Omental fat pad (tissue), 4 donors: Measurements from ENCODE around the gene KRT76. TPM values are rescaled to one million over a fixed set of nuclear protein-coding genes. Genes with fewer than 3 reads are reported as not detected.

ENCODE experiments used
- ATAC-seq: fragments of 150-250 bp; one replicate; pipeline ENCODE4 v1.9.1; 2016; ENCODE audit warnings: mild to moderate bottlenecking, moderate library complexity; ENCODE audit not compliant: low FRiP score
- DNase-seq: peaks from one replicate; pipeline ENCODE4 v3.0.0-alpha.2; 2019; ENCODE audit warnings: low spot score
- total RNA-seq, 4 donors: library from RNA; depleted of rRNA; stranded (reverse); fragments of >200 nt; gene quantifications; one replicate each; pipeline ENCODE4 v1.1.0, GENCODE V29; 2016
- TF ChIP-seq, protein P1 (sequence below), 3 donors: fragments of 450-650 bp; IDR thresholded peaks; one replicate each; pipeline ENCODE4 v1.5.1; 2016 to 2017; ENCODE audit warnings: antibody characterized with exemption in 3 of 3, mild to moderate bottlenecking in 3 of 3, moderate library complexity in 2 of 3

The KRT76 gene
- total RNA-seq, 4 donors from 2014 or later = not detected

DNA sequence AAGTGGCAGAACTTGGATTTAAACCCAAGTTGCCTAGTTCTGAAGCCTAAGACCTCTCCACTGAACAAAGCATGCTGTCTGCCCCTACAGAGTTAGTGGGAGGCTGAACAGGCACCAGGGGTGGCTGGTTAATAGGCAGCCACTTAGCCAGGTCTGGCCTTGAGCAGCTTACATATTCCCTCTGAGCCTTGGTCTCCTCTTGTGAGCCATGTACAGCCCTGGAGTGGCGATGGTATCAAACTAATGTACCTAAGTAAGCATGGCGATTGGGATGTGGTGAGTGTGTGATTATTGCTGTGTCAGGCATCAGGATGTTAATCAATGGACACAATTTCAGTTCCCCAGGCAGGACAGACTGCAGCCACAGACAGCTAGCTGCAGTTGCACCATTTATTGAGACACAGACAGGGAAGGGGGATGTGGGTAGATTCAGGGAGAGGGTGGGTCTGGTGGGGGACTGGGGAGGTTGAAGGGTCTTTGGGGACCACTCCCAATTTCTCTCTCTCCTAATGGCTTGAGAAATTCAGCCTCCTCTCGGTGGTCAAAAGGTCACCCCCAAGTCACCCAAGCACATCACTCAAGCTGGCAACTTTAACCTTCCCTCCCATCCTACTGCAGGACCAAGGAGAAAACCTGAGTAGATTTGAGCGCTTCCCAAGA lies 44.1 kb upstream of the KRT76 start:
- TF ChIP-seq, protein P1, sequence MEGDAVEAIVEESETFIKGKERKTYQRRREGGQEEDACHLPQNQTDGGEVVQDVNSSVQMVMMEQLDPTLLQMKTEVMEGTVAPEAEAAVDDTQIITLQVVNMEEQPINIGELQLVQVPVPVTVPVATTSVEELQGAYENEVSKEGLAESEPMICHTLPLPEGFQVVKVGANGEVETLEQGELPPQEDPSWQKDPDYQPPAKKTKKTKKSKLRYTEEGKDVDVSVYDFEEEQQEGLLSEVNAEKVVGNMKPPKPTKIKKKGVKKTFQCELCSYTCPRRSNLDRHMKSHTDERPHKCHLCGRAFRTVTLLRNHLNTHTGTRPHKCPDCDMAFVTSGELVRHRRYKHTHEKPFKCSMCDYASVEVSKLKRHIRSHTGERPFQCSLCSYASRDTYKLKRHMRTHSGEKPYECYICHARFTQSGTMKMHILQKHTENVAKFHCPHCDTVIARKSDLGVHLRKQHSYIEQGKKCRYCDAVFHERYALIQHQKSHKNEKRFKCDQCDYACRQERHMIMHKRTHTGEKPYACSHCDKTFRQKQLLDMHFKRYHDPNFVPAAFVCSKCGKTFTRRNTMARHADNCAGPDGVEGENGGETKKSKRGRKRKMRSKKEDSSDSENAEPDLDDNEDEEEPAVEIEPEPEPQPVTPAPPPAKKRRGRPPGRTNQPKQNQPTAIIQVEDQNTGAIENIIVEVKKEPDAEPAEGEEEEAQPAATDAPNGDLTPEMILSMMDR (IDR thresholded peaks at IDR 0.05) = no peak
- no peak for ATAC-seq

DNA sequence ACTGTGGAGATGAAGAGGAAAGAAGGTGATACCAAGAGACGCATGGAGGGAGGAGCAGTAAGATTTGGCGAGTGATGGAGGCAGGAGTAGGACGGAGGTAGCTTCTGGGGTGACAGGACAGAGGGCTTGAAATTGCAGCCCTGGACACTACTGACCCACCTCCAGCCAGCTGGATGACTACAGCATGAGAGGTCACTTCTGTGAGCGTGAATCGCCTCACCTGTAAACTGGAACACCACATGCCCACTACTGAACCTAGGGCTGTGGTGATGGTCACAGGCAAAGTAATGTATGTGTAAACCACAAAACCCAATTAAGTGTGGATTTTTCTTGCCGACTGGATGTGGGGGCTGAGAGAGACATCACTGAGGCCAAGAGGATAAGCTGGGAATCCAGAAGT lies 43.4 kb upstream of the KRT76 start:
- DNase-seq = no peak
- TF ChIP-seq, protein P1 (IDR thresholded peaks at IDR 0.05) = no peak

More for the DNA sequence above, 44.1 kb upstream of the KRT76 start:
- no peak for DNase-seq

DNA sequence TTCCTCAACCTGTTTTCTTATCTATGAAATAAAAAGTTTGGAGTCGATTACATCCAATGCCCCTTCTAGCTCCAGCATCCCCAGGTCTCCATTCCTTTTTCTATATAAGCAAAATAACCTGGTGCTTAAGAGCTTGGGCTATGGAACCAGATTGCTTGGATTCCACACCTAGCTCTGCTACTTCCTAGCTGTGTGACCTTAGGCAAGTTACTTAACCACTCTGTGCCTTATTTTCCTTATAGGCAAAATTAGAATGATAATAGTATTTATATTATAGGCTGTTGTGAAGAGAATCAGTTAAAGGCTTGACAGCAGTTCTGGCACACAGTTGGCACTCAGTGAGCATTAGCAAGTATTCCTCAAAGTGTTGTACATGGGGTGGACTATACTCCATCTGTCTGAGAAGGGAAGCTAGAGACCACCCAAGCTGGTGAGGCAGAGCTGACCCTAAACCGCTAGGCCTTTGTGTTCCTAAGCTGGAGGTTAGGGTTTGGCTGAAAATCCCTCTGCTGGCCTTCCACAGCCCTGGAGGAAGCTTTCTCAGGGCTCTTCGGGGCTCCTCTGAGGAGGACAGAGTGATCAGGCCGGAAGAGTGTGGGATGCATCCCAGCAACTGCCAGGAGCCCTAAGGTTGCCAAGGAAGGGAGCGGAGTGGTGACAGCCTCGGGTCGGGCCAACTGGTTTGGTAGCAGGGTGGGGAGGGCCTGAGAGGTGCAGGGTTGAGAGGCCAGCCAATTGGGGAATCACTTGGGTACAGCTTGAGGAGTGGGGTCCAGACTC lies 42.8 kb upstream of the KRT76 start:
- ATAC-seq (no peak), DNase-seq (no peak)
- TF ChIP-seq, protein P1 (IDR thresholded peaks at IDR 0.05) = no peak

More for the DNA sequence above, 43.4 kb upstream of the KRT76 start:
- no peak for ATAC-seq

DNA sequence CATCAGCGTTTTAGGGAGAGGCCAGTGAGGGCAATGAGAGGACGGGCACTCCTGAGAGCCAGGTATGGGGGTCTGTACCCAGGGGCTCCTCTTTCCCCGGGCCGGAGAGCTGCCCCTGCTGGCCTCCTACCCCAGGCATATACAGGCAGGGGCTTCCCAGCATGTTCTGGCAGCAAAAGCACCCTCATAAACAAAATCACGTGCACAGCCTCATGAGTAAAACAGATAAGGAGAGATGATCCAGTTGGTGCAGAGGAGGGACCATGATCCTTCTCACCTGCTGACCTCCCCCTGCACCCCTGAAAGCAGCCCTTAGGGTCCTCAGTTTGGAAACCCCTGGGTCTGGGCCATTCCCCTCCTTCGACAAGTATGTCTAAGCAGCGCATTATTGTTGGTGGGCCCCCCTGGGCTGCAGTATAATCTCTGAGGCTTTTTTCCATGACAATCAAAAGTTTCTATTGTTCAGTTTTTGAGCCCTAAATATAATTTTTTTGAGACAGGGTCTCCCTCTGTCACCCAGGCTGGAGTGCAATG lies 41.8 kb upstream of the KRT76 start:
- DNase-seq = no peak
- TF ChIP-seq, protein P1 (IDR thresholded peaks at IDR 0.05) = no peak
- ATAC-seq = no peak

DNA sequence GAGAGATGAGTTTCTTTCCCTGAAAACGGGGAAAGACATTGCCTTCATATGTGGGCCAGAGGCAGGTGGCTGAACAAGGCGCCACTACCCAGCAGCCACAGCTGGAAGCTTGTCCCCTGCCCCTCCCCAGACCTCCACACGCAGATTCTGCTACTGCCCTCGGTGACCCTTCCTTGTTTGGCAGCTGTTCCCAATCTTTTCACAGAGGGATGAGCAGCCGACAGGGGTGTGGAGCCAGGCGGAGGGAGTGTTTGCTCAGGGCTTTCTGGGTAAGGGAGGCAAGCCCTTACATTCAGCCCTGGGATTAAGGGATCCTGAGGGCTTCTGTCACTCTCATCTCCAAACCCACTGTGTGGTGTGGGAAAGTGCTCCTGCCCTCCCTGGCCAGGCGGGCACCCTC lies 41.2 kb upstream of the KRT76 start:
- DNase-seq (no peak), ATAC-seq (no peak)
- TF ChIP-seq, protein P1 (IDR thresholded peaks at IDR 0.05) = no peak

DNA sequence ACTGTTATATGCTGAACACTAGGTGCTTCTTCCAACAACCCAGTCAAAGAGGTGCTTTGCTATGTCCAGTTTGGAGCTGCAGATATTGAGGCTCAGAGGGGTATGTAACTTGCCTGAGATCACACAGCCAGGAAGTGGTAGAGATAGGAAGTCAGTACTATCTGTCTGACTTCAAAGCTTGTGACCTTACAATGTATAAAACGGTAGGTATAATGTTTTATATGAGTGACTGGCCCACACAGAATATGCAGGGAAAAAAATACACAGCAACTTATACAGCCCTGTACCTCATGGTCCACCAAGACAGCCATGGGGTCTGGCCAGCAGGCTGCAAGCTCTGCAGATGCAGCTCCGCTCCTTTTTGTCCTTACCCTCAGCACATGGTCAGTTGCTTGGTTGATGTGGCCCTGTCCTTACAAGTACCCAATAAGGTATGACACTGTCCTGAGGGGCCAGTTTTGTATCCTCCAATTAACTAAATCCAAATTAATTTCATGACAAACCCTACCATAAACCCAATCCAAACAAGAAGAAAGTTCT lies 40.6 kb upstream of the KRT76 start:
- no peak for ATAC-seq
- DNase-seq = no peak
- TF ChIP-seq, protein P1 (IDR thresholded peaks at IDR 0.05) = no peak
